GM21737 (cell line): ENCODE data around the gene PLD4.

Experiments used
- ATAC-seq: cut with Tn5 transposase; IDR thresholded peaks from one replicate; pipeline ENCODE4 v1.9.1; 2021; ENCODE audit warnings: mild to moderate bottlenecking, moderate library complexity; ENCODE audit not compliant: unreplicated experiment

Gene PLD4

DNA sequence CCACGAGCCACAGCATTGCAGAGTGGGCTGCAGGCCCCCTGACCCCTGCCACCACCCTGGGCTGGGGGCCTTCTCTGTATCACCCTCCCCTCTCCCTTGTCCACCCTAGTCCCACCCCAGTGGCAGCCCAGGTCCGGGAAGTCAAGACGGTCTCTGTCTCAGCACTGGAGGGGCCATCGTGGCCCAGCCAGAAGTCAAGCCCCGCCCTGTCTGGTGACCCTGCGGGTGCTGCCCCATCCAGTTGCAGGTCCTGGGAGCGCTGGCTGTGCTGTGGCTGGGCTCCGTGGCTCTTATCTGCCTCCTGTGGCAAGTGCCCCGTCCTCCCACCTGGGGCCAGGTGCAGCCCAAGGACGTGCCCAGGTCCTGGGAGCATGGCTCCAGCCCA lies 2.7 kb downstream of the PLD4 start:
- no peak for ATAC-seq

DNA sequence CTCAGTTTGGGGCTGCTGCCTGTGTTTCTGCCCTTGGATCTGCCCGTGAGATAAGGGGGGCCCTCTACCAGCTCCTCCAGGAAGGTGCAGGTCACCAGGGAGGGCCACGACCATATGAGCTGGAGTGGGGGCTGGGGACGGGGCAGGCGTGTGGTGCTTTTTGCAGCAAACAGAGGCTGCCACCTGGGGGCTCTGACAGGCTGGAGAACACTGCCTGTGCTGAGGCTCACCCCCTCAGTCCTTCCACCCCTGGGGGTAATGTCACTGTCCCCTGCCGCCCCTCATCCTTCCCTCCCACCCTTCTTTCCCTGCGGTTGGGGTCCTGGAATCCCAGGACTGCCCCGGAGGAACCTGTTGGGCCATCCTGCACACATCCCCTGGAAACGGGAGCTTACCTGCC lies 3.2 kb downstream of the PLD4 start:
- ATAC-seq: no peak

DNA sequence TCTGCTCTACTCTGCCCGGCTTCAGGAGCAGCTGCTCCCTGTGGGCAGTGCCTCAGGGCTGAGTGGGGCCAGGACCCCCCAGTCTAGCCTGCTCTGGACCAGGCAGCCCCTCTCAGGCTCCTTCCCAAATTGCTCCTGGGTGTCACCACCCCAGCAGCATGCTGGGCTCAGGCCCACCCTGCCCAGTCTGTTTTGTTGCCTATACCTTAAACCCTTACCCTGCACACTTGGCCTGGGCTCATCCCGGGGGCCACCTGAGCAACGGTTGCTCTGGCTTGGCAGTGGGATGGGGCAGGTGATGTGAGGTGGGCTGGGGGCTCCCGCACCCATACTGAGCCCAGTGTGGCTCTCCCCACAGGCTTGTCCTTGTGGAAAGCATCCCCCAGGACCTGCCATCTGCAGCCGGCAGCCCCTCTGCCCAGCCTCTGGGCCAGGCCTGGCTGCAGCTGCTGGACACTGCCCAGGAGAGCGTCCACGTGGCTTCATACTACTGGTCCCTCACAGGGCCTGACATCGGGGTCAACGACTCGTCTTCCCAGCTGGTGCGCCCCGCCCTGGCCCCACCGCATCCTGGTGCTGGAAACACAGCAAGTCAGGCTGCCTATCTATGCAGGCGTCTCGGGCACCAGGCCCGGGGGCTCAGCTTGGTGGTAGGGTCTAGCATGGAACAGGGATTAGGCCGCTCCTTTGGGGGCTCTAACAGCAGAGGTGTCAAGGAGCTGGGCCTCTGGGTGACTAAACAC lies 3.9 kb downstream of the PLD4 start:
- ATAC-seq: no peak

GRCh38 chr14:104929268-104930230 lies 4.9 kb downstream of the PLD4 start:
- ATAC-seq: no peak

DNA sequence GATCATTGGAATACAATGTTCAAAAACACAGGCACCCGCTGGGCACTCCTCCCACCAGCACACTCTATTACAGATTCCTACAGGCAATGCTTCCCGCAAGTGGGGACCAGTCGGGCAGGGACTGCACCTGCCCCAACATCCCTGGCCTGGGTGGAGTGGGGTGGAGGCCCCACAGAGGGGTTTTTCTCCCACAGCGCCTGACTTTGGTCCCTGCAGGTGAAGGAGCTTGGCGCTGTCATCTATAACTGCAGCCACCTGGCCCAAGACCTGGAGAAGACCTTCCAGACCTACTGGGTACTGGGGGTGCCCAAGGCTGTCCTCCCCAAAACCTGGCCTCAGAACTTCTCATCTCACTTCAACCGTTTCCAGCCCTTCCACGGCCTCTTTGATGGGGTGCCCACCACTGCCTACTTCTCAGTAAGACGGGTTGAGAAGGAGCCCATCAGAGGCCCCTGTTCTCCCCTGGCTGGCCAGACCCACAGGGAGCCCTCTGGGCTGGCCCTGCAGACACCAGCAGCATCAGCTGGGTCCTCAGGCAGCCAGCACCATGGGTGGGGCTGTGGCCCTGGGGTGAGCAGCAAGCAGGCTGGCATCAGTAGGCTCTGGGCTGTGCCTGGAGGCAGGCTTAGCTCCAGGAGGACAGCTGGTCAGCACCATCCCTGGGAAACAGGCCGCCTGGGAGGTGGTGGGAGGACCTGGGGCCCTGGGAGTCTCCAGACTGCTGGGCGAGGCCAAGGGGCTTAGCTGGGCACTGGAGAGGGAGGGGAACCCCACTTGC lies 6.0 kb downstream of the PLD4 start:
- no peak for ATAC-seq

DNA sequence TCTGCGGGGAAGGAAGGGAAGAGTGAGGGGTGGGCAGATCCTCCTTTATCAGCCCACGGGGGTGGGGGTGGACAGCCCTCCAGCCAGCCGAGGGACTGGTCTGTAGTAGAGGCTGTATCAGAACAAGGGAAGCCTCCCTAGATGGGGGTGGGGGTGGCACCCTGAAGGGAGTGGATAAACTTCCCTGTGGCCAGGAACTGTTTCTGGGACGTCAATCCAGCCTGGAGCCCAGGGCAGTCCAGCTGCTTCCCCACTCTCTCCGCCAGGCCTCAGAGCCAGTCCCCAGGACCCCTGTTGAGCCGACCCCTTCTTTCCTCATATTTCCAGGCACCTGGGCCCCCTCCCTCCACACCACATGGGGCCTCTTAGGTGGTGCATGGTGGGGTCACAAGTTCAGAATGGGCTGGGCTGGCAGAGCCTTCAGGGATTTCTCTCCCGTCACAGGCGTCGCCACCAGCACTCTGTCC lies 6.7 kb downstream of the PLD4 start:
- no peak for ATAC-seq

- ATAC-seq: no peak
These were observed 7.3 kb downstream of the PLD4 start for GRCh38 chr14:104931771-104932675.

- ATAC-seq: no peak
These were observed 8.3 kb downstream of the PLD4 start for GRCh38 chr14:104932676-104933631.

DNA sequence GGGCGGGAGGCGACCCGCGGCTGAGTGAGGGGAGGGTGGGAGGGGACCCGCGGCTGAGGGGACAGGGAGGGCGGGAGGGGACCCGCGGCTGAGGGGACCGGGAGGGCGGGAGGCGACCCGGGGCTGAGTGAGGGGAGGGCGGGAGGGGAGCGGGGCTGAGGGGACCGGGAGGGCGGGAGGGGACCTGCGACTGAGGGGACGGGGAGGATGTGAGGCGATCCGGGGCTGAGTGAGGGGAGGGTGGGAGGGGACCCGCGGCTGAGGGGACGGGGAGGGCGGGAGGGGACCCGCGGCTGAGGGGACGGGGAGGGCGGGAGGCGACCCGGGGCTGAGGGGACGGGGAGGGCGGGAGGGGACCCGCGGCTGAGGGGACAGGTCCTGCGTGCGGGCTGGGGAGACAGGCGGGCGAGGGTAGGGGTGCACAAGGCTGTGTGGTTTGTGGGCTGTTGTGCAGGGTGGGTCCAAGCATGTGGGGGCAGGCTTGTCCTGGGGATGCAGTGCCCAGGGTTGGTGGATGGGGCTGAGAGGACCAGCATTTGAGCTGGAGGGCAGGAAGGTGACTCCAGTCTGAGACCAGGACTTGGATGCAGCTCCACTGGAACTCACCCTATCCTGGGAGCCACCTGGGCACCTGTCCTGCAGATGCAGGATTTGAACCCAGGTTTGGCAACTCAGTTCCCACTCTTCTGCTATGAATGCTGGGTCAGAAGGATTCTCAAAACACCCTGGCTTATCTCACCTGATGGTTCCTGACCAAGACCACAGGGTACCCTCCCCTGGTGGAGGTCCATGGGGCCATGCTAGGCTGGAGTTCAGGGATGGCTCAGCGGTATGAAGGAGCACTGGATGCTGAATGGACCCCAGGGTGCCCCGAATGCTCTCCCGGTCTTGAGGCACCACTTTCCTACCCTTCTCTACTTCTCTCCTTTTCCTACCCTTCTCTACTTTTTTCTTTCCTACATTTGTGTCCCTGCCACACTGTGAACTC lies 9.4 kb downstream of the PLD4 start:
- ATAC-seq: no peak

GRCh38 chr14:104935026-104935650 lies 10.5 kb downstream of the PLD4 start:
- no peak for ATAC-seq

DNA sequence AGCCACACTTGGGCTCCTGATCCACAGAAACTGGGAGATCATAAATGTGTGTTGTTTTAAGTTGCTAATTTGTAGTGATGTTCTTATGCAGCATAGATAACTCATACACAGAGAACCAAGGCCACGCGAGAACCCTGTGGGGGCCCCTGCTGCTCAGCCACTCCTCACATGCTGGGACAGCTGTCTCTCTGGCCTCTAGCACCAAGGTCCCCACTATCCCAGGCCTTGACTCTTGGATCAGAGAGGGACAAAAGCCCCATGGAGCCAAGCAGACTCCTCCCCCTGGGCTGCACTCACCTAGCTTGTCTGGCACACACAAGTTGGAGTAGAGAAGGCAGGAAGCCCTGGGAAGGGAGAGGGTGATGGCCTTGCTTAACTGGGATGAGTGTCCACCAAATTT lies 11.3 kb downstream of the PLD4 start:
- ATAC-seq: no peak

GRCh38 chr14:104936361-104937155 lies 11.9 kb downstream of the PLD4 start:
- no peak for ATAC-seq

- ATAC-seq: no peak
These were observed 12.5 kb downstream of the PLD4 start for GRCh38 chr14:104937161-104937560.

DNA sequence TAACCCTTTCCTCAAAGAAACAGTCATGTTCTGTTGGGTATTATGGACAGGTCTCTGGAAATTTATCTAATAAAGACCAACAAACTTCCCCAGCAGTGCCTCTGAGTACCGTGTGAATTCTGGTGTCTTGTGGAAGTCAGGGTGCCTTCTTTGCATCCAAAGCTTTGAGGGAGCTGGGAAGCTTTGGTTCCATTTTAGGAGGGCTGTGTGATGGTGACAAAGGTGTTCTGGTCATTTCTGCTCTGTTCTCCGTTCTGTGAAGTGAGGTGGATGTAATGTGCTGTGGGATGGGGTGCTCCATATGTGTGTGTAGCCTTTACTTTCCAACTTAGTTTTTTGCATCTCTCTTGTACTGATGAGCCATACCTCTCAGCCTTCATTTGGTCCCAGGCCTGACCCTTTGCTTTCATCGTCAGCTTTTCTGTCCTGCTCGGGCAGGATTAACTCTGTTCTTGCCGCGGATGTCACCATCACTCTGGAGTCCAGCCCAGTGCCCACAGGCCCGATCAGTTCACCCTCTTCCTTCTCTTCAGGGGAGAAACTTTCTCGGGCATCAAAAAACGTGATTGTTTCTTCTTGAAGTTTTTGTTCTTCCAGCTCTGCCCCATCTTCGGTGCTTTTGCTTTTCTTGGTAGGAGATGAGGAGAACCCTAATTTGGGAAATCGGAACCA lies 13.2 kb downstream of the PLD4 start:
- ATAC-seq: no peak

DNA sequence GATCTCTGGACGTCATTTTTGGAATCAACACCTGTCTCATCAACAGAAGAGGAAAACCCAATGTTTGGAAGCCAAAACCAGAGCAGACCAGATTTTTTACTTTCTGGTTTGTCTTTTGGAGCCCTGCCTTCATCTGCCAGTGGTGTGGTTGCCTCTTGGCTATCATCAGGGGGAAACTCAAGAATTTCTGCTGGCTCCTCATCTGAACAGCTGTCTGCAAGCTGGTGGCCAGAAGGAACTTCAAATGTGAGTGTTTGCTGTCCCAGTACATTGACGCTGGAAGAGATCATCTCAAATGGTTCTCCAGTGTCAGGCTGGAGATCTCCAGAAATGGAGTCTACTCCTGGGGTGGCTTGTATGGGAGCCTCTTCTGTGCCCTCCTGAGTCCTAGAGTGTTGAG lies 13.8 kb downstream of the PLD4 start:
- ATAC-seq: no peak

DNA sequence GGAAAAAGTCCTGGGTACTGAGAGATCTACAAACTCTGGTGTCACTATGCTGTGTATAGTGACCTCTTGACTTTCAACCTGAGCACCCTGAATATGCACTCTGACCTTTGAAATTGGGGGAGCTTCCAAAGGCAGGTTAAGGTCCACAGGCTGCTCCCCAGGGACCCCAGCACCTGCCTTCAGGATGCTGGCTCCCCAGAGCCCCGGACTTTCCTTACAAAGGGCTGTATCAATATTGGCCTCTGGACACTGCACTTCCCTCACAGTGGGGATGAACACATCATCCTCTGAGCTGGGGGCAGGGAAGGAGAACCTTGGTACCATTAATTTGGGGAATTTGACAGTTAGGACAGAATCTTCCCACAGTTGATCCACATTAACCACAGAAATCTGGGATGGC lies 14.3 kb downstream of the PLD4 start:
- no peak for ATAC-seq
